Measurements from ENCODE around the gene ZNF804A. TPM values are rescaled to one million over a fixed set of nuclear protein-coding genes. Genes with fewer than 3 reads are reported as not detected.

ZNF804A gene
- total and polyA plus RNA-seq, 2 of the 8 experiments (the other 6 are each of a cell fraction or from before 2014, with no cell fraction given) = 0.02 TPM; not detected in 1

DNA sequence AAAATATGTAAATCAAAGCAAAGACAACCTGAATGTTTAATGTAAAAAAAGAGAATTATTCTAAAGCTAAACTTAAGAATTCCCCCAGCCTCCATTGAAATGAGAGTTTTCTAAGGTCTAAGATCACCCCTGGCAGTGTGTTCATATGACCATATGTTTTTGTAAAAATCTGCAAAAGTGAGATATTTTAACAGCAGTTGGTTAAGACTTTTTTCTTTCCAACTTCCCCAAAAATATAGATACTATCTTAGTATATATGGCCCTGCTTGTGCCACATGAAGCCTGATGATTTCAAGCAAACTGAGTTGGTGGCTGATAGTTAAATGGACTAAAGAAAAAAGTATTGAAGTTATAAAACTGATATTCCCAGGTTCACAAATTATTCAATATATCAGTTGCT, 35.4 kb downstream of the ZNF804A start:
- H3K79me2 ChIP-seq (ENCODE audit: control insufficient read depth in 1 of 2, insufficient read depth in 2 of 2, low read length in 2 of 2) = no peaks in the 10 kb centered on the region
- peak overlapping the region in 1 of 4 experiments; percentile 34; a peak in 1 of 7 replicates for H3K9ac ChIP-seq (replicated peaks in 1 of 4; ENCODE audit: extremely low read depth in 1 of 4, low read depth in 3 of 4, low read length in 3 of 4)
- no peak for TF ChIP-seq TCF12 (IDR thresholded peaks at IDR 0.05; ENCODE audit: low read depth, low read length)
- no peak for TF ChIP-seq RBBP5 (IDR thresholded peaks at IDR 0.05; ENCODE audit: borderline replicate concordance, low read depth, low read length)
- TF ChIP-seq CREB1 (IDR thresholded peaks at IDR 0.05) = no peak
- no peak for TF ChIP-seq CHD1 (IDR thresholded peaks at IDR 0.05; ENCODE audit: low read depth, low read length)
- TF ChIP-seq SP4 (IDR thresholded peaks at IDR 0.05; ENCODE audit: low read length) = no peak
- no peak for TF ChIP-seq BRCA1 (IDR thresholded peaks at IDR 0.05; ENCODE audit: low read depth, low read length)
- no peak for TF ChIP-seq YY1 (IDR thresholded peaks at IDR 0.05; ENCODE audit: low read depth, low read length)
- TF ChIP-seq POU5F1 (IDR thresholded peaks at IDR 0.05; ENCODE audit: low read depth, low read length) = no peak
- no peak for TF ChIP-seq CBX5 (IDR thresholded peaks at IDR 0.05; ENCODE audit: low read depth, low read length)
- TF ChIP-seq FOSL1 (IDR thresholded peaks at IDR 0.05; ENCODE audit: insufficient read depth, low read depth, low read length) = no peak
- no peak for TF ChIP-seq GABPA (IDR thresholded peaks at IDR 0.05; ENCODE audit: borderline replicate concordance, insufficient read depth, low read length)
- TF ChIP-seq JUN (IDR thresholded peaks at IDR 0.05; ENCODE audit: low read depth, low read length) = no peak
- no peak overlapping the region for H2BK120ac ChIP-seq (replicated peaks; ENCODE audit: low read depth, low read length)
- no peak overlapping the region for H2AK5ac ChIP-seq (ENCODE audit: low read depth, low read length)
- no peaks in the 10 kb centered on the region for H3K9me3 ChIP-seq (ENCODE audit: insufficient read depth in 2 of 2, low read depth in 1 of 2, low read length in 1 of 2)
- H3K14ac ChIP-seq (ENCODE audit: insufficient read length) = no peak overlapping the region
- H2AFZ ChIP-seq (ENCODE audit: low read length) = no peak overlapping the region
- no peaks in the 10 kb centered on the region for H3K36me3 ChIP-seq (ENCODE audit: control insufficient read depth in 2 of 4, insufficient read depth in 4 of 4, low read length in 3 of 4)
- no peaks in the 10 kb centered on the region for H3K23me2 ChIP-seq (ENCODE audit: low read depth, low read length)
- no peak overlapping the region for H3K56ac ChIP-seq (replicated peaks; ENCODE audit: insufficient read length, low read depth, low read length)
- no peak overlapping the region for H2BK20ac ChIP-seq (ENCODE audit: low read length)
- FAIRE-seq = no peak
- no peak overlapping the region for H3K18ac ChIP-seq (ENCODE audit: extremely low read depth, low read length)
- no peak for DNase-seq (ENCODE audit: low read depth in 1 of 2, low spot score in 2 of 2)
- no peak overlapping the region for H2BK12ac ChIP-seq (ENCODE audit: low read depth, low read length)
- H3K79me1 ChIP-seq (ENCODE audit: low read depth, low read length) = no peaks in the 10 kb centered on the region
- H3K4ac ChIP-seq (replicated peaks; ENCODE audit: insufficient read length, low read depth, low read length) = no peak overlapping the region
- no peaks in the 10 kb centered on the region for H3K4me1 ChIP-seq (replicated peaks in 1 of 4; ENCODE audit: control insufficient read depth in 3 of 4, insufficient read depth in 4 of 4, low read length in 3 of 4)
- no peak overlapping the region for H3K27ac ChIP-seq (ENCODE audit: low read depth, low read length)
- H4K20me1 ChIP-seq (replicated peaks in 1 of 2; ENCODE audit: control insufficient read depth in 1 of 2, insufficient read depth in 2 of 2, low read length in 2 of 2) = no peaks in the 10 kb centered on the region
- no peak overlapping the region for H4K8ac ChIP-seq (ENCODE audit: extremely low read depth, insufficient read depth, low read length)
- no peak overlapping the region for H2BK15ac ChIP-seq (ENCODE audit: low read length)
- H3K4me3 ChIP-seq (ENCODE audit: extremely low read depth in 1 of 4, insufficient read depth in 2 of 4, low read depth in 3 of 4, low read length in 4 of 4) = no peak overlapping the region
- no peak overlapping the region for H4K91ac ChIP-seq (replicated peaks; ENCODE audit: insufficient read length, low read length)
- ChIA-PET CTCF (ENCODE audit: partially characterized antibody) (no interaction called here), POLR2A (ENCODE audit: partially characterized antibody) (no interaction called here)
- H3K4me2 ChIP-seq (ENCODE audit: insufficient read depth in 1 of 2, low read depth in 2 of 2, low read length in 2 of 2) = no peak overlapping the region
- no peak overlapping the region for H2BK5ac ChIP-seq (ENCODE audit: low read depth, low read length)
- H3K23ac ChIP-seq (ENCODE audit: insufficient read length) = no peak overlapping the region
- H3K27me3 ChIP-seq (replicated peaks in 1 of 4; ENCODE audit: control insufficient read depth in 3 of 4, extremely low read depth in 1 of 4, insufficient read depth in 3 of 4, low read length in 3 of 4) = no peaks in the 10 kb centered on the region
- no peak overlapping the region for H4K5ac ChIP-seq (ENCODE audit: insufficient read length, low read depth, low read length)

Measured in H1 (cell line).